Osteoblast (primary cell): ENCODE measurements around the gene CUZD1. TPM values are rescaled to one million over a fixed set of nuclear protein-coding genes. Genes with fewer than 3 reads are reported as not detected.

ENCODE experiments used
- DNase-seq: peaks from one replicate; pipeline ENCODE4 v3.0.0; 2011; ENCODE audit warnings: low spot score, mixed read lengths; ENCODE audit not compliant: insufficient read length; ENCODE audit errors: missing footprints
- H2AFZ ChIP-seq: 2 replicates; pipeline ENCODE4 v1.6.0; 2011; ENCODE audit warnings: mild to moderate bottlenecking, low read length
- H3K27ac ChIP-seq: 2 replicates; pipeline ENCODE4 v1.5.1; 2011; ENCODE audit warnings: mild to moderate bottlenecking, low read depth, low read length, moderate library complexity
- H3K27me3 ChIP-seq: 2 replicates; pipeline ENCODE4 v1.6.0; 2012; ENCODE audit warnings: mild to moderate bottlenecking, control low read depth, inconsistent platforms, low read length, moderate library complexity; ENCODE audit not compliant: insufficient read depth
- H3K36me3 ChIP-seq: 2 replicates; pipeline ENCODE4 v1.5.1; 2011; ENCODE audit warnings: mild to moderate bottlenecking, low read length, control low read depth, moderate library complexity; ENCODE audit not compliant: insufficient read depth
- H3K4me1 ChIP-seq: 2 replicates; pipeline ENCODE4 v1.5.1; 2011; ENCODE audit warnings: mild to moderate bottlenecking, low read length, control low read depth, moderate library complexity; ENCODE audit not compliant: insufficient read depth
- H3K4me2 ChIP-seq: 2 replicates; pipeline ENCODE4 v1.6.0; 2011; ENCODE audit warnings: mild to moderate bottlenecking, low read length; ENCODE audit not compliant: insufficient read depth
- H3K4me3 ChIP-seq: fragments of 200-600 bp; sonication (generic); 3 replicates; pipeline ENCODE4 v1.5.1; 2012; ENCODE audit warnings: mild to moderate bottlenecking, low read length, inconsistent platforms; ENCODE audit not compliant: insufficient read depth
- H3K79me2 ChIP-seq: 2 replicates; pipeline ENCODE4 v1.6.0; 2012; ENCODE audit warnings: mild to moderate bottlenecking, low read length, control low read depth, inconsistent platforms; ENCODE audit not compliant: insufficient read depth
- H3K9me3 ChIP-seq: 2 replicates; pipeline ENCODE4 v1.5.1; 2011; ENCODE audit warnings: low read depth, low read length, control low read depth
- H4K20me1 ChIP-seq: 2 replicates; pipeline ENCODE4 v1.6.0; 2012; ENCODE audit warnings: mild to moderate bottlenecking, low read length, control low read depth; ENCODE audit not compliant: insufficient read depth
- CTCF ChIP-seq: IDR thresholded peaks from 2 replicates; pipeline ENCODE4 v1.5.1; 2011; ENCODE audit warnings: mild to moderate bottlenecking, low read depth, low read length, moderate library complexity; ENCODE audit errors: extremely low read depth
- total RNA-seq: library from RNA; depleted of rRNA; stranded (reverse); fragments of >200 nt; gene quantifications from 2 replicates; pipeline ENCODE4 v1.2.3, GENCODE V29; 2012

CUZD1 gene
- 0.36 and 0.59 TPM in 2 replicates for total RNA-seq

- Histone ChIP-seq H4K20me1 (no peaks in the 10 kb centered on the region), H3K79me2 (no peaks in the 10 kb centered on the region), H3K27me3 (no peaks in the 10 kb centered on the region), H3K9me3 (no peaks in the 10 kb centered on the region), H3K27ac (no peak within 1 kb of the TSS), H3K36me3 (peaks cover 8% of the 10 kb centered on the region), H3K4me1 (peaks cover 7% of the 10 kb centered on the region), H3K4me3 (no peak within 1 kb of the TSS), H2AFZ (no peak within 1 kb of the TSS), H3K4me2 (no peak within 1 kb of the TSS)
- DNase-seq, result no peak
- no peak for TF ChIP-seq CTCF
Measured at GRCh38 chr10:122845783-122846332, at the start of gene CUZD1. CUZD1 (minus strand) TSS chr10:122845857; CDS start chr10:122845843, 14 bp downstream.

- Histone ChIP-seq H3K27me3 (no peaks in the 10 kb centered on the region), H3K4me2 (no peak overlapping the region), H3K36me3 (no peaks in the 10 kb centered on the region), H3K4me3 (no peak overlapping the region), H3K9me3 (no peaks in the 10 kb centered on the region), H3K27ac (no peak overlapping the region), H3K79me2 (no peaks in the 10 kb centered on the region), H3K4me1 (no peaks in the 10 kb centered on the region), H2AFZ (no peak overlapping the region), H4K20me1 (no peaks in the 10 kb centered on the region)
- DNase-seq, result no peak
- no peak for TF ChIP-seq CTCF
Measured at GRCh38 chr10:122894261-122894944, 48.7 kb upstream of the CUZD1 start.

GRCh38 chr10:122884166-122884565, 38.5 kb upstream of the CUZD1 start:
- Histone ChIP-seq H3K79me2 (peaks cover 2% of the 10 kb centered on the region), H3K27me3 (no peaks in the 10 kb centered on the region), H3K27ac (no peak overlapping the region), H3K9me3 (no peaks in the 10 kb centered on the region), H3K4me1 (peaks cover 3% of the 10 kb centered on the region), H2AFZ (no peak overlapping the region), H3K4me3 (no peak overlapping the region), H3K4me2 (no peak overlapping the region), H4K20me1 (no peaks in the 10 kb centered on the region), H3K36me3 (no peaks in the 10 kb centered on the region)
- no peak for TF ChIP-seq CTCF
- no peak for DNase-seq

- no peak overlapping the region for H3K4me2 ChIP-seq
- peaks cover 16% of the 10 kb centered on the region for H3K79me2 ChIP-seq
- no peaks in the 10 kb centered on the region for H3K9me3 ChIP-seq
- H4K20me1 ChIP-seq, result no peaks in the 10 kb centered on the region
- no peaks in the 10 kb centered on the region for H3K36me3 ChIP-seq
- no peak for DNase-seq
- no peak for TF ChIP-seq CTCF
- peaks cover 11% of the 10 kb centered on the region for H3K4me1 ChIP-seq
- no peak overlapping the region for H3K4me3 ChIP-seq
- H2AFZ ChIP-seq, result no peak overlapping the region
- no peaks in the 10 kb centered on the region for H3K27me3 ChIP-seq
- H3K27ac ChIP-seq, result no peak overlapping the region
Measured at GRCh38 chr10:122882766-122883165, 37.1 kb upstream of the CUZD1 start.
